ENCODE results near the gene PBX3. TPM values are rescaled to one million over a fixed set of nuclear protein-coding genes. Genes with fewer than 3 reads are reported as not detected.

PBX3 gene
- total and polyA plus RNA-seq, 2 donors (not counting 1 experiment from before 2014, with no cell fraction given): 15.5 to 39.0 TPM

DNA sequence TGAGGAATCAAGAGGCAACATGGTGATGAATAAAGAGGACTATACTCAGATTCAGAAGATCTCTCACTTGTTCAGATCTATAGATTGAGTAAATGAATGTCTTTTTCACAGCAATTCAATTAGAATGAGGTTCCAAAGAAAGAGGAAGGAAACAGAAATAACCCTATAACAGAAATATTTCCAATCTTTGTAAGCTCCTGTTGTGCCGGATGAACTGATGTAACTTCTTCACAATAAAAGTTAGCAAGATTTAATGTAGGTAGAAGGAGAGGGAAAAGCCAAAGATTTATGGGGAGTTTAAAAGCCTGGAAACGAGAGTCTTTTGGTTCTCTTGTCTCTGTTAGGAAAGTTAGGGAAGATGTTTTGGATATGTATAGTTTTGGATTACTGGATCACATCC, 92.1 kb downstream of the PBX3 start:
- H3K4me1 Mint-ChIP-seq: peaks cover 46% of the 10 kb centered on the region

DNA sequence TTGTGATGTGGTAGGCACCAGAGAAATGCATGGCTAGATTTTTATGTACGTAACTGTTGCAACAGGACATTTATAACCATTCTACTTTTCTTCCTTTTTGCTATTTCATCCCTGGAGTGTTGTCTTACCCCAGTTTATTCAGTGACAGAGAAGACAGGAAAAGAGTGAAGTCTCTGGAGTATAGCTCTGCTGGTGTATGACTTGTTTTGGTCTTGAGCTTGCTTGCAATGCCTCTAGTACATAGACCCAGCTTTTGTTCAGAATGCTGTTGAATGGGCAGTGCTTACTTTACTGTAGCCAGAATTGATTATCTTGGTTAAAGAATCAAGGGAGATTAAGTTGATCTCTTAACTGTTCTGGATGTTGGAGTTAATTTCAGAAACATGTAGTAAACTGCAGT, 94.3 kb downstream of the PBX3 start:
- no peaks in the 10 kb centered on the region for H4K20me1 ChIP-seq (ENCODE audit: control insufficient read depth, insufficient read depth, low read length, poor library complexity, severe bottlenecking)
- peaks cover 28 to 36% of the 10 kb centered on the region in 2 donors for H3K4me1 ChIP-seq (ENCODE audit: control insufficient read depth in 2 of 2, insufficient read depth in 2 of 2, low read length in 2 of 2)
- H2AFZ ChIP-seq (ENCODE audit: insufficient read depth, low read depth, low read length, poor library complexity, severe bottlenecking): peak overlapping the region; percentile 31
- no peak for DNase-seq
- H3K9me3 Mint-ChIP-seq (ENCODE audit: insufficient read depth): no peaks in the 10 kb centered on the region
- H3K4me2 ChIP-seq (replicated peaks; ENCODE audit: low read depth, low read length, poor library complexity, severe bottlenecking): peak overlapping the region; percentile 51
- no CpG with 5 or more reads among the region's 1 CpG for WGBS (ENCODE audit: insufficient coverage)
- H3K27me3 ChIP-seq (replicated peaks in 1 of 4; ENCODE audit: control extremely low read depth in 1 of 4, control insufficient read depth in 3 of 4, insufficient read depth in 4 of 4, low read length in 3 of 4): no peaks in the 10 kb centered on the region
- intact Hi-C loops (cut with micrococcal nuclease): loop anchor here (5.0 kb wide), 2 partner anchors 41 to 74 kb away; no protein-coding TSS in a partner anchor
- peak overlapping the region; percentile 17 for H3K9ac ChIP-seq (ENCODE audit: low read length)
- H3K4me1 Mint-ChIP-seq: peaks cover 54% of the 10 kb centered on the region
- CTCF ChIA-PET: interaction anchor here (1.4 to 2.0 kb wide), 3 partner anchors 10 to 19 kb away, joined by 3 to 5 read pairs (median 4); no protein-coding TSS in a partner anchor
- H3K9me3 ChIP-seq (ENCODE audit: control extremely low read depth in 1 of 3, control insufficient read depth in 2 of 3, insufficient read depth in 1 of 3, low read length in 2 of 3): no peaks in the 10 kb centered on the region
- no peak overlapping the region for H3K4me3 ChIP-seq (ENCODE audit: control extremely low read depth in 1 of 5, extremely low read depth in 1 of 5, insufficient read depth in 1 of 5, low read depth in 2 of 5, low read length in 4 of 5)
- H3K36me3 ChIP-seq (replicated peaks in 1 of 2; ENCODE audit: control extremely low read depth in 1 of 2, control insufficient read depth in 1 of 2, extremely low read depth in 1 of 2, insufficient read depth in 2 of 2, low read length in 1 of 2): peaks cover 0 to 1% of the 10 kb centered on the region in 2 experiments
- peaks cover 12% of the 10 kb centered on the region for H3K79me2 ChIP-seq (ENCODE audit: control insufficient read depth, insufficient read depth, low read length)
- no peak for TF ChIP-seq EZH2 (IDR thresholded peaks at IDR 0.05; ENCODE audit: borderline replicate concordance, insufficient read depth, low read depth, low read length, poor library complexity, severe bottlenecking)
- TF ChIP-seq, protein P1, sequence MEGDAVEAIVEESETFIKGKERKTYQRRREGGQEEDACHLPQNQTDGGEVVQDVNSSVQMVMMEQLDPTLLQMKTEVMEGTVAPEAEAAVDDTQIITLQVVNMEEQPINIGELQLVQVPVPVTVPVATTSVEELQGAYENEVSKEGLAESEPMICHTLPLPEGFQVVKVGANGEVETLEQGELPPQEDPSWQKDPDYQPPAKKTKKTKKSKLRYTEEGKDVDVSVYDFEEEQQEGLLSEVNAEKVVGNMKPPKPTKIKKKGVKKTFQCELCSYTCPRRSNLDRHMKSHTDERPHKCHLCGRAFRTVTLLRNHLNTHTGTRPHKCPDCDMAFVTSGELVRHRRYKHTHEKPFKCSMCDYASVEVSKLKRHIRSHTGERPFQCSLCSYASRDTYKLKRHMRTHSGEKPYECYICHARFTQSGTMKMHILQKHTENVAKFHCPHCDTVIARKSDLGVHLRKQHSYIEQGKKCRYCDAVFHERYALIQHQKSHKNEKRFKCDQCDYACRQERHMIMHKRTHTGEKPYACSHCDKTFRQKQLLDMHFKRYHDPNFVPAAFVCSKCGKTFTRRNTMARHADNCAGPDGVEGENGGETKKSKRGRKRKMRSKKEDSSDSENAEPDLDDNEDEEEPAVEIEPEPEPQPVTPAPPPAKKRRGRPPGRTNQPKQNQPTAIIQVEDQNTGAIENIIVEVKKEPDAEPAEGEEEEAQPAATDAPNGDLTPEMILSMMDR (IDR thresholded peaks at IDR 0.05): no peak
- H3K4me3 Mint-ChIP-seq: peak overlapping the region; percentile 54
- H3K27ac ChIP-seq (ENCODE audit: low read length in 2 of 2): peak overlapping the region in 1 of 2 donors; percentile 59
- POLR2A ChIA-PET: no interaction called here
- H3K27me3 Mint-ChIP-seq: no peaks in the 10 kb centered on the region
- peak; percentile 47 for ATAC-seq (ENCODE audit: low read depth)
- peak overlapping the region; percentile 60 for H3K27ac Mint-ChIP-seq

More for the DNA sequence above, 92.1 kb downstream of the PBX3 start:
- POLR2A ChIA-PET: no interaction called here
- Mint-ChIP-seq H3K4me3 (peak overlapping the region; percentile 20), H3K9me3 (ENCODE audit: insufficient read depth) (no peaks in the 10 kb centered on the region), H3K27me3 (no peaks in the 10 kb centered on the region), H3K27ac (peak overlapping the region; percentile 46)
- TF ChIP-seq EZH2 (IDR thresholded peaks at IDR 0.05; ENCODE audit: borderline replicate concordance, insufficient read depth, low read depth, low read length, poor library complexity, severe bottlenecking): no peak
- TF ChIP-seq, protein P1 (IDR thresholded peaks at IDR 0.05): no peak
- peak overlapping the region in 1 of 2 donors; percentile 38 for H3K27ac ChIP-seq (ENCODE audit: low read length in 2 of 2)
- no peak overlapping the region for H2AFZ ChIP-seq (ENCODE audit: insufficient read depth, low read depth, low read length, poor library complexity, severe bottlenecking)
- peaks cover 4% of the 10 kb centered on the region for H3K79me2 ChIP-seq (ENCODE audit: control insufficient read depth, insufficient read depth, low read length)
- DNase-seq: no peak
- no peak for ATAC-seq (ENCODE audit: low read depth)
- no peaks in the 10 kb centered on the region for H4K20me1 ChIP-seq (ENCODE audit: control insufficient read depth, insufficient read depth, low read length, poor library complexity, severe bottlenecking)
- no peak overlapping the region for H3K9ac ChIP-seq (ENCODE audit: low read length)
- H3K36me3 ChIP-seq (replicated peaks in 1 of 2; ENCODE audit: control extremely low read depth in 1 of 2, control insufficient read depth in 1 of 2, extremely low read depth in 1 of 2, insufficient read depth in 2 of 2, low read length in 1 of 2): no peaks in the 10 kb centered on the region
- H3K9me3 ChIP-seq (ENCODE audit: control extremely low read depth in 1 of 3, control insufficient read depth in 2 of 3, insufficient read depth in 1 of 3, low read length in 2 of 3): no peaks in the 10 kb centered on the region
- intact Hi-C loops (cut with micrococcal nuclease): loop anchor here (2.0 kb wide), 1 partner anchor 15 kb away; no protein-coding TSS in a partner anchor
- WGBS (ENCODE audit: insufficient coverage): no CpG with 5 or more reads among the region's 2 CpGs
- no peak overlapping the region for H3K4me3 ChIP-seq (ENCODE audit: control extremely low read depth in 1 of 5, extremely low read depth in 1 of 5, insufficient read depth in 1 of 5, low read depth in 2 of 5, low read length in 4 of 5)
- H3K27me3 ChIP-seq (replicated peaks in 1 of 4; ENCODE audit: control extremely low read depth in 1 of 4, control insufficient read depth in 3 of 4, insufficient read depth in 4 of 4, low read length in 3 of 4): no peaks in the 10 kb centered on the region
- H3K4me1 ChIP-seq (ENCODE audit: control insufficient read depth in 2 of 2, insufficient read depth in 2 of 2, low read length in 2 of 2): peaks cover 24 to 32% of the 10 kb centered on the region in 2 donors
- peak overlapping the region; percentile 31 for H3K4me2 ChIP-seq (replicated peaks; ENCODE audit: low read depth, low read length, poor library complexity, severe bottlenecking)
- CTCF ChIA-PET: interaction anchor here (1.8 kb wide), 1 partner anchor 10 kb away, joined by 4 read pairs; no protein-coding TSS in a partner anchor

Data from B cell (primary cell).